ENCODE data around the gene ADA.

- TF ChIP-seq CTCF (IDR thresholded peaks at IDR 0.05; ENCODE audit: borderline replicate concordance, extremely low read depth, low read length, poor library complexity, severe bottlenecking) (no peak), EZH2 (IDR thresholded peaks at IDR 0.05; ENCODE audit: borderline replicate concordance, low read depth, low read length, severe bottlenecking) (no peak)
Observed at GRCh38 chr20:44660581-44660980, 9.1 kb upstream of the ADA start.
